Measurements from ENCODE around the gene IL3RA.

Gene IL3RA

GRCh38 chrX:1385253-1386223 is 49.0 kb downstream of the IL3RA start:
- DNase-seq: no peak

GRCh38 chrX:1386338-1387127 is 49.9 kb downstream of the IL3RA start:
- no peak for DNase-seq

DNA sequence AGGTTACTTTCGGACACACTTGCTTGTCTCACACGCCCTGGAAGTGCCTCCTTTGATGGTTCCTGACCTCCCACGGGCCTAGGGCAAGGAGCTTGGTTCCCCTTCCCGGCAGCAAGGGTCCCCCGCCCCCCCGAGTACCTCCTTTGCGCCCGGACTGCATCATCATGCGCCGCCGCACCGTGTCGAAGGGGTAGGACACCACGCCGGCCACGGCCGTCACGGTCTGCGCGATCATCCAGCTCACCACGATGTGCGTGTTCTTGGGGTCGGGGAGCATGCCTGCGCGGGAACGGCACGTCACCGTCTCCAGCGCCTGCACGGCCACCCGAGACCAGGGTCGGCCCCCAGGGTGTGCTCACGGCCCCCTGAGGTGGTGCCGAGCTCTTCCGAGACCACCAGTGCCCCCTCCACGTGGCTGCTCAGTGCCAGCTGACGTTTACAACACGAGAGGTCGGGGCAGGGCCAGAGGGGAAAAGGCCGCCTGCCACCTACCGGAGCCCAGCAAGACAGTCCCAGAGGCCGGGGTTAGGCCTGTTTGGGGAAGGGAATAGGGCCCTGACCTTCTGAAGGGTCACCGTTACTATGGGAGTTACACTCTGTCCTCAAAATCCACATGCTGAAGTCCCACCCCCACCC is 50.7 kb downstream of the IL3RA start:
- DNase-seq: no peak

DNA sequence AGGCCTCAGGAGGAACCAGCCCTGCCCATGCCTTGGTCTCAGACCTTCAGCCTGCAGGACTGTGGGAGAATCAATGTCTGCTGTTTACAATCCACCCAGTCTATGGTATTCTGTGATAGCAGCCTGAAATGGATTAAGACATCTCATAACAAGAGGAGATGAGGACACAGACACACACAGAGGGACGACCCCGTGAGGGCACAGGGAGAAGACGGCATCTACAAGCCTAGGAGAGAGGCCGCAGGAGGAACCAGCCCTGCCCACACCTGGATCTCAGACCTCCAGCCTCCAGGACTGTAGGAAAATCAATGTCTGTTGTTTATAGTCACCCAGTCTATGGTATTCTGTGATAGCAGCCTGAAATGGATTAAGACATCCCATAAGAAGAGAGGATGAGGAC is 52.1 kb downstream of the IL3RA start:
- no peak for DNase-seq

DNA sequence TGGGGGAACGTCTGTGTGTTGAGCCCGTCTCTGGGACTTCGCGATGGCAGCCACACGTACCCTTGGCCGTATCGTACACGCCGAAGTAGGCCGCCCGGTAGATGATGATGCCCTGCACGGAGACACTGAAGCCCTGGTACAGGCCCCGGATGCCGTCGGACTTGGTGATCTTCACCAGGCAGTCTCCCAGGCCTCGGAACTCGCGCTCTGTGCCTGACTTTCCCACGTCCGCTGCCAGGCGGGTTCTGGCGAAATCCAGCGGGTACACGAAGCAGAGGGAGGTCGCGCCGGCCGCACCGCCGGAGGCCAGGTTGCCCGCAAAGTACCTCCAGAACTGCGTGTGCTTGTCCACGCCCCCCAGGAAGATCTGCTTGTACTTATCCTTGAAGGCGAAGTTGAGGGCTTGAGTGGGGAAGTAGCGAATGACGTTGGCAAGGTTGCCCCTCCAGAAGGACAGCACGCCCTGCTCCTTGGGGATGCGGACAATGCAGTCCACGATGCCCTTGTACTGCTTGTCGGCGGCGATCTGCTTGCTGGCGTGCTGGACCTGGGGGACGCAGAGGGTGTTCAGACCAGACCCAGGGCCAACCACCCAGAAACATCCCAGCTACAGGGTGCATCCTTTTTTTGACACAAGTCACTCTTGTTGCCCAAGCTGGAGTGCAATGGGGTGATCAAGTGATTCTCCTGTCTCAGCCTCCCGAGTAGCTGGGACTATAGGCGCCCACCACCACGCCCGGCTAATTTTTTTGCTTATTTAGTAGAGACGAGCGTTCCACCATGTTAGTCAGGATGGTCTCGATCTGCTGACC is 52.8 kb downstream of the IL3RA start:
- no peak for DNase-seq

DNA sequence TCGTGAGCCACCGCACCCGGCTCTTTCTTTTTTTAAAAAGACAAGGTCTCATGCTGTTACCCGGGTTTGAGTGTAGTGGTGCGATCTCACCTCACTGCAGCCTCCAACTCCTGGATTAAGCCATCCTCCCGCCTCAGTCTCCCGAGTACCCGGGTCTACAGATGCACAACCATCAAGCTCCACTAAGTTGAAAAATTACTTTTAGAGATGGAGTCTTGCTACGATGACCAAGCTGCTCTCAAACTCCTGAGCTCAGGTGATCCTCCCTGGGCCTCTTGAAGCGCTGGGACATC is 53.4 kb downstream of the IL3RA start:
- no peak for DNase-seq

GRCh38 chrX:1390621-1391369 is 54.2 kb downstream of the IL3RA start:
- DNase-seq: no peak

- no peak for DNase-seq
Measured at GRCh38 chrX:1391370-1391706, 54.8 kb downstream of the IL3RA start.

- peak; percentile 99 to 100 (median 100) for DNase-seq
Measured at GRCh38 chrX:1391707-1392375, 55.3 kb downstream of the IL3RA start, which contains the start of gene SLC25A6. TSS of gene SLC25A6 (minus strand) at chrX:1392113. CDS start at chrX:1392009, 104 bp downstream.

DNA sequence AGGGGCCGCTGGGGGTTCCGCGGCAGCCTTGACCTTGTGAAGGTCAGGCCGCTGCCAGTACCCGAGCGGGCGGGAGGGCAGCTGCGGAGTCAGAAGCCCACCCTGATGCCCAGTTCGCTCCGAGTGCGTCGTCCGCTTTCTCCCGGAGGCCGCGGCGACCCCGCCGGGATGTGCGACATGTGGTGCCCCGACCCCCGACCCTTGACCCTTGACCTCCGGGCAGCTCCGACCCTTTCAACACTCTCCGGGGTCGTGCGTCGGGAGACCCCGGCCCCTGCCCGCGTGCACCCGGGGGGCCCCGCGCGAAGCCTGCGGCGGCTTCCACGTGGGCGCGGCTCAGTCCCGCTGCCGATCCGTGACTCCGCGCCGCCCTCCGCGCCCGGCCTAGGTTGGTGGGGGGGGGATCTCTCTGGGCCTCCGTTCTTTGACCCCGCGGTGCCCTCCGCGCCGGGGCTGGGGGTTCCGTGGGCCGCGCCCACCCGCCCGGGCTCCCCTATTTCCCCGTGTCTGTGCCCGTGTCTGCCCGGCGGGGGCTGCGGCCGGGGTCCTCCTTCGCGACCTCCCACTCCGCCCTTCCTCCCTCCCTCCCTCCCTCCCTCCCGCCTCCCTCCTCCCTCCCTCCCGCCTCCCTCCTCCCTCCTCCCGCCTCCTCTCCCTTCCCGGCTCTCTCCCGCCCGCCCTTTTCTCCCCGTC is 55.9 kb downstream of the IL3RA start:
- peak; percentile 60 to 84 (median 77) for DNase-seq

DNA sequence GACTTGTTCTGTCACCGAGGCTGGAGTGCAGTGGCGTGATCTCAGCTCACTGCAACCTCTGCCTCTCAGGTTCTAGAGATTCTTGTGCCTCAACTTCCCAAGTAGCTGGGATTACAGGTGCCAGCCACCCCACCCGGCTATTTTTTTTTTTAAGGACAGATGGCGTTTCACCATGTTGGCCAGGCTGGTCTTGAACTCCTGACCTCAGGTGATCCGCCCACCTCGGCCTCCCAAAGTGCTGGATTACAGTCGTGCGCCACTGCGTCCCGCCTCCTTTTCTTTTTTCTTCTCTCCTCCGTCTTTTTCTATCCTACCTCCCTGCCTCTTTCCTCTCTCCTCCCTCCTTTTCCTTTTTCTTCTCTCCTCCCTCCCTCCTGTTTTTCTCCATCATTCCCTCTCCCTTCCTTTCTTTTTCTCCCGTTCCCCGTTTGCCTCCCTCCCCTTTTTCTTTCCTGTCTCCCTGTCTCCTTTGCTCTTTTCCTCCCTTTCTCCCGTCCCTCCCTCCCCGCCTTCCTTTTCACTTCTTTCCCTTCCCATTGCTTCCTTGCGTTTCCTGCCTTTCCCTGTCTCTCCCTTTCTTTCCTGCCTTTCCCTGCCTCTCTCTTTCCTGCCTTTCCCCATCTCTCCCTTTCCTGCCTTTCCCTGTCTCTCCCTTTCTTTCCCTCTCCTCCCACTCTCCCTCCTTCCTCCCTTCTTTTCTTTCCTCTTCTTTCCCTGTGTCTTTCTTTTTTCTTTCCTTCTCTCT is 57.5 kb downstream of the IL3RA start:
- DNase-seq: no peak

- no peak for DNase-seq
Measured at GRCh38 chrX:1394731-1395501, 58.3 kb downstream of the IL3RA start.

DNA sequence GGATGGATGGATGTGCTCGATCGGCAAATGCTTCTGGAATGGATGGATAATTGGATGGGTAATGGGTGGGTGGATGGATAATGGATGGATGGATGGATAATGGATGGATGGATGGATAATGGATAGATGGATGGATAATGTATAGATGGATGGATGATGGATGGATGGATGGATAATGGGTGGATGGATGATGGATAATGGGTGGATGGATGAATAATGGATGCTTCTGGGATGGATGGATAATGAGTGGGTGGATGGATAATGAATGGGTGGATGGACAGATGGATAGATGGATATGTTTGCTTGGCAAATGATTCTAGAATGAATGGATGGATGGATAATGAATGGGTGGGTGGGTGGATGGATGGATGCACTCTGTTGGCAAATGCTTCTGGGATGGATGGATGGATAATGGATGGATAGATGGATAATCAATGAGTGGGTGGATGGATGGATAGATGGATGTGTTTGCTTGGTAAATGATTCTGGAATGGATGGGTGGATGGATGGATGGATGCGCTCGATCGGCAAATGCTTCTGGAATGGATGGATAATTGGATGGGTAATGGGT is 59.1 kb downstream of the IL3RA start:
- no peak for DNase-seq

DNA sequence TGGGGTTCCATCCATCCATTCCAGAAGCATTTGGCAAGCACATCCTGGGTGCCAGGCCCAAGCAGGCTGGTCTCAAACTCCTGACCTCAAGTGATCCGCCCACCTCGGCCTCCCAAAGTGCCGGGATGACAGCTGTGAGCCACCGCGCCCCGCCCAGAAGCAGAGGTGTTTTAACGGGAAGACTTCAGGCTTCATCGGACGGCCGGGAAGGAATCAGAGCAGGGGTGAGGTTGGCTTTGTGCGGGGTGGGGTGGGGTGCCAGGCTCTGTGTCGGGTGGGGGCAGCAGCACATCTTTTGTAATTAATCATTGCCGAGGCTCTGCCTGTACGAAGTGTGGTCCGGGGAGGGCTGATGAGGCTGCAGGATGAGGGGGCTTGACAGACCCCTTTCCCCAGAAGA is 60.4 kb downstream of the IL3RA start:
- DNase-seq: no peak

GRCh38 chrX:1397441-1398270 is 61.1 kb downstream of the IL3RA start:
- no peak for DNase-seq

DNA sequence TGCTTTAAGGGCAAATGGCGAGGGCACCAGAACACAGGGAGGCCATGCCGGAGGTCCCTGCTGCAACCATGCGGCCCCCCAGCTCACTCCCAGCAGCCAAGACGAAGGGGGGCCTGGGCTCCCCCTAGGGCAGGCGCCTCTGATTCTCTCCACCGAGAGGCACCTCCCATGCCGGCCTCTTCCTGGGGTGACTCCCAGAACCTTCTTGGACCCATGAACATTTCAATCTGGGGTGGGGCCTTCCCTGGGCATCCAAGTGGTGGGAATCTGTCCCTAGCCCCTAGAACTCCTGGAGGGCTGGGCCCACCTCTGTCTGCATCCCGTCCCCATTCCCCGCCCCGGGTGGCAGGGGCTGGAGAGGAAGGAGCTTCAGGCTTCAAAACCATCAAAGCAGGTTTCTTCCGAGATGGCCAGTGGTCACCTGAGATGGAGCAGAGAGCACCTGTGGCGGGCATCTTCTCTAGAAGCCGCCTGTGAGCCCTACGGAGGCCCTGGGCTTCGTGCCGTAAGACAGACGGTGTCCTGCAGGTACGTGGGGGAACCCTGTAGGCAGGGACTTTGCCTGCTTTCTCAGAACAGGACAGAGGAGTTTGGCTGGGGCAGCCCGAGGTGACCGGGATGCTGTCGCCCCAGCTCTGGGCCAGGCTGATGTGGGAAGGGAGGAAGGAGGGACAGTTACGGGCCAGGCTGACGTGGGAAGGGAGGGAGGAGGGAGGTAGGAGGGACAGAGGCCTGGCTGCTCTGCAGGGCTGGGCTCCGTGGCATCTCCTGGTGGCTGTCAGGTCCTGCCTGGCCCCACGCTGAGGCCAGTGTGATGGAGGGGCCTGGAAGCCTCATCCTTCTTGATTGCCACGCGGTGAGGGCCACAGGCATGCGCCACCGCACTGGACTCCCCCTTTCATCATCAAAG is 62.1 kb downstream of the IL3RA start:
- DNase-seq: no peak

DNA sequence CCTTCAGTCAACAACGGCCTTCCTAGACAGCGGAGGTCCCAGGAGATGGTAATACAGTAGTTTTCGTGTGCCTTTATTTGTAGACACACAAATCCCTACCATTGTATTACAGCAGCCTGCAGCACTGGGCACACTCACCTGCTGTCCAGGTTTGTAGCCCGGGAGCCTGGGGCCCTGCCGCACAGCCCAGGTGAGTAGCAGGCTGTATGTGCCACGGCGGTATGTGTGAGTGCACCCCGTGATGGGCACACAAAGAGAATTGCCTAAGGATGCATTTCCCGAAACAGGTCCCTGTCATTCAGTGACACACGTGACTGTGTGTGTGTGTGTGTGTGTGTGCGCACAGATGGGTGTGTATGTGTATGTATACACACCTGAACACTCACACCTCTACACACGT is 63.5 kb downstream of the IL3RA start:
- DNase-seq: no peak

All from suppressor macrophage treated with lipopolysaccharide for 1 hour (primary cell).